GM12878 (cell line): ENCODE results near the gene FGF14. TPM values are rescaled to one million over a fixed set of nuclear protein-coding genes. Genes with fewer than 3 reads are reported as not detected.

Experiments
- ATAC-seq: fragments of 200-7000 bp; cut with Tn5 transposase; 3 replicates; pipeline ENCODE4 v1.9.1; 2020; ENCODE audit warnings: mild to moderate bottlenecking, moderate library complexity
- BruUV-seq: library from RNA; stranded (reverse); fragments of 400-500 nt; replicated peaks from 2 replicates; lab custom pipeline; 2021; lab: Mats Ljungman, UMichigan
- CTCF ChIA-PET: fragments of 300-600 bp; sonication (Branson Sonifier 250); formaldehyde crosslinking; extraction: SDS; loops from one replicate; lab custom pipeline; 2021; ENCODE audit warnings: inconsistent platforms; lab: Yijun Ruan, JAX
- POLR2A ChIA-PET: fragments of 350-600 bp; formaldehyde crosslinking; extraction: SDS; loops from one replicate; lab custom pipeline; 2021; ENCODE audit warnings: inconsistent platforms; lab: Charles Lee
- RAD21 ChIA-PET: fragments of 300-600 bp; sonication (Branson Sonifier 250); formaldehyde crosslinking; loops from one replicate; lab custom pipeline; 2023; ENCODE audit warnings: antibody characterized with exemption; ENCODE audit not compliant: unreplicated experiment; lab: Charles Lee
- SMC1A ChIA-PET: fragments of 300-600 bp; sonication (Branson Sonifier 250); formaldehyde crosslinking; loops from one replicate; lab custom pipeline; 2023; ENCODE audit not compliant: unreplicated experiment, uncharacterized antibody; lab: Charles Lee
- DNase-seq: peaks from one replicate; pipeline ENCODE4 v3.0.0-alpha.2; 2011; ENCODE audit warnings: low read depth, low spot score
- FAIRE-seq: peaks from 3 replicates; lab custom pipeline; 2011; peaks lifted over from hg19 to GRCh38; lab: Jason Lieb, UNC
- H2AFZ ChIP-seq: 2 replicates; pipeline ENCODE4 v1.6.0; 2011; ENCODE audit warnings: low read depth, low read length, control low read depth; ENCODE audit not compliant: control insufficient read depth
- H3K27ac ChIP-seq: 2 replicates; pipeline ENCODE4 v1.5.1; 2011; ENCODE audit warnings: control low read depth; ENCODE audit not compliant: control insufficient read depth, insufficient read depth
- H3K27me3 ChIP-seq, 2 experiments: replicated peaks in 1 of 2; 2 replicates each; pipeline versions ENCODE4 v1.6.0 to v1.6.1; 2011; ENCODE audit warnings: low read length in 1 of 2; ENCODE audit not compliant: control insufficient read depth in 2 of 2, insufficient read depth in 2 of 2
- H3K36me3 ChIP-seq, 2 experiments: 2 replicates each; pipeline ENCODE4 v1.5.1; 2011; ENCODE audit warnings: low read length in 1 of 2; ENCODE audit not compliant: control insufficient read depth in 2 of 2, insufficient read depth in 2 of 2
- H3K4me1 ChIP-seq: 2 replicates; pipeline ENCODE4 v1.6.1; 2011; ENCODE audit warnings: mild to moderate bottlenecking, low read length, moderate library complexity, mixed read lengths; ENCODE audit not compliant: control insufficient read depth, insufficient read depth
- H3K4me2 ChIP-seq: 2 replicates; pipeline ENCODE4 v1.6.0; 2011; ENCODE audit warnings: control low read depth; ENCODE audit not compliant: control insufficient read depth, insufficient read depth
- H3K4me3 ChIP-seq: fragments of 200-600 bp; sonication (generic); 2 replicates; pipeline ENCODE4 v1.5.1; 2016
- H3K79me2 ChIP-seq: 2 replicates; pipeline ENCODE4 v1.6.0; 2011; ENCODE audit warnings: low read length; ENCODE audit not compliant: control insufficient read depth, insufficient read depth
- H3K9ac ChIP-seq: 2 replicates; pipeline ENCODE4 v1.8.0; 2011; ENCODE audit warnings: low read length, control low read depth, mixed read lengths; ENCODE audit not compliant: control insufficient read depth, insufficient read depth
- H3K9me3 ChIP-seq: replicated peaks from 3 replicates; pipeline ENCODE4 v1.5.1; 2011; ENCODE audit warnings: mild to moderate bottlenecking, low read length; ENCODE audit not compliant: control insufficient read depth, insufficient read depth
- H4K20me1 ChIP-seq: 2 replicates; pipeline ENCODE4 v1.6.0; 2011; ENCODE audit not compliant: control insufficient read depth, insufficient read depth
- BACH1 ChIP-seq: fragments of 450-650 bp; IDR thresholded peaks from 2 replicates; pipeline ENCODE4 v1.6.1; 2017; ENCODE audit warnings: mild to moderate bottlenecking, borderline replicate concordance
- CHD2 ChIP-seq: IDR thresholded peaks from 2 replicates; pipeline ENCODE4 v1.6.1; 2011; ENCODE audit warnings: low read depth, low read length, improper control_type of control experiment, borderline replicate concordance
- DPF2 ChIP-seq: fragments of 450-650 bp; IDR thresholded peaks from 2 replicates; pipeline ENCODE4 v1.6.1; 2017; ENCODE audit warnings: mild to moderate bottlenecking
- ETV6 ChIP-seq, 2 experiments: fragments of 450-650 bp in 1 of 2; IDR thresholded peaks in 1 of 2; conservative IDR thresholded peaks in 1 of 2; 2 replicates each; pipeline ENCODE4 v1.6.1; 2014; ENCODE audit warnings: antibody characterized with exemption in 1 of 2, borderline replicate concordance in 1 of 2, low read depth in 1 of 2, mild to moderate bottlenecking in 1 of 2, moderate library complexity in 1 of 2
- NR2C1 ChIP-seq: fragments of 450-650 bp; IDR thresholded peaks from 2 replicates; pipeline ENCODE4 v1.6.1; 2017; ENCODE audit warnings: antibody characterized with exemption, mild to moderate bottlenecking, moderate library complexity
- RBBP5 ChIP-seq: fragments of 200-600 bp; sonication (generic); conservative IDR thresholded peaks from 2 replicates; pipeline ENCODE4 v1.6.1; 2016
- SREBF1 ChIP-seq: IDR thresholded peaks from 2 replicates; pipeline ENCODE4 v1.6.1; 2012; ENCODE audit warnings: mild to moderate bottlenecking, low read length
- STAT1 ChIP-seq: fragments of 450-650 bp; conservative IDR thresholded peaks from 2 replicates; pipeline ENCODE4 v1.6.1; 2014; ENCODE audit warnings: antibody characterized with exemption, mild to moderate bottlenecking
- ZNF384 ChIP-seq: IDR thresholded peaks from 2 replicates; pipeline ENCODE4 v1.6.1; 2012; ENCODE audit warnings: low read depth, mild to moderate bottlenecking, low read length, improper control_type of control experiment, borderline replicate concordance
- WGBS: methylation state at CpG from one replicate; pipeline ENCODE4 v1.1.6; 2016; ENCODE audit warnings: low lambda C conversion rate; ENCODE audit not compliant: insufficient replicate concordance, insufficient coverage; ENCODE audit errors: missing lambda C conversion rate; 5-methylcytosine and 5-hydroxymethylcytosine counted together
- in situ Hi-C: fragments of 300-500 bp; cut with MboI; formaldehyde crosslinking; loops from 9 replicates; pipeline ENCODE4 v1.14.3; 2018; ENCODE audit warnings: mixed read lengths
- intact Hi-C: fragments of 100-400 bp; cut with micrococcal nuclease; formaldehyde crosslinking; loops from one replicate; pipeline ENCODE4 v1.14.2; 2022; ENCODE audit not compliant: unreplicated experiment
- polyA plus RNA-seq, 11 experiments: library from polyadenylated mRNA; depleted of rRNA in 4 of 11; unstranded in 6 of 11; stranded (reverse) in 5 of 11; fragments of >200 nt; fragmentation: Nextera tagmentation in 4 of 11; fragmentation: Illumina TruSeq in 1 of 11; extraction: Ambion mirVana in 4 of 11; extraction: Trizol in 1 of 11; gene quantifications; 1 replicate in 1 of 11; 2 replicates in 10 of 11; pipeline versions ENCODE4 v1.2.1 to v1.2.3, GENCODE V29; 2011 to 2016; ENCODE audit warnings: inconsistent platforms in 2 of 11, missing spikeins in 2 of 11, low read depth in 1 of 11
- total RNA-seq, 4 experiments: library from RNA; depleted of rRNA in 3 of 4; stranded (reverse); fragments of >200 nt in 3 of 4; fragmentation: Illumina TruSeq in 1 of 4; extraction: Trizol in 1 of 4; gene quantifications; 2 replicates each; pipeline versions ENCODE4 v1.2.1 to v1.2.3, GENCODE V29; 2013 to 2021
- TF ChIP-seq, protein P1 (sequence below): IDR thresholded peaks from 2 replicates; pipeline ENCODE4 v1.6.1; 2012; ENCODE audit warnings: improper control_type of control experiment, low read depth, low read length; ENCODE audit not compliant: insufficient replicate concordance
- TF ChIP-seq, protein P2 (sequence below): fragments of 450-650 bp; IDR thresholded peaks from 2 replicates; pipeline ENCODE4 v1.6.1; 2017; ENCODE audit warnings: borderline replicate concordance

FGF14 gene
- total and polyA plus RNA-seq, 10 of the 15 experiments (the other 5 are each of a cell fraction or from before 2014, with no cell fraction given): under 0.01 to 0.44 (median 0.04) TPM

DNA sequence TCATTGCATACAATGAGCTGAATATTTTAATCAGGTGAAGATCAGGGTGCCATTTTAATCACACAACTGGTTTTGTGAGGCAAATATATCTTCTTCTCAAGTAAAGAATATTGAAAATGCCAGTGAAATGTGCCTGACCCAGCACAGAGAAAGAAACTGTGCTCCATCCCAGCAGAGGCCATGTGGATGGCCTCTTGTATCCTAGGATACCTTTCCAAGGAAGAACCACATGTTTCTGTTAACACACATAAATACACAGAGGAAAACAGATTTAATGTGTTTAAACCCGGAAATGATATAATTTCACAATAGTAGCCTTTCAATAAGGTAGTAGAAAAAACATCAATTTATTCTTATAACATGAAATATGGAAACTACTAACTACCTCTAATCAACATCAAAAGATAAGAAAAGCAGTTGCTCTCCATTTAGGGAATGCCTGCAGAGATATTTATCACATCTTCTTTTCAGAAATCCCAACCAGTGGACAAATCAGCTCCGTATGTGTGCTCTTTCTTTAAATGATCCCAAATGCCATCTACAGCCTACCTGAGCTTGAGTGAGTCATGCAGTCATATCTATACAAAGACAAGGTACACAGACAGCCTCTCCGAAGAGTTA is 157.1 kb downstream of the FGF14 start:
- Histone ChIP-seq H2AFZ (no peak overlapping the region), H3K4me1 (no peaks in the 10 kb centered on the region), H3K79me2 (no peaks in the 10 kb centered on the region), H3K4me2 (no peak overlapping the region), H3K4me3 (no peak overlapping the region), H3K36me3 (no peaks in the 10 kb centered on the region)
- ChIA-PET CTCF (no interaction called here), POLR2A (no interaction called here)
- ATAC-seq (no peak), FAIRE-seq (no peak), DNase-seq (no peak)
- intact Hi-C loops: no loop called here
- in situ Hi-C loops: no loop called here
- TF ChIP-seq ETV6 (conservative IDR thresholded peaks at IDR 0.05 in 1 of 2, IDR thresholded peaks at IDR 0.05 in 1 of 2; ENCODE audit: borderline replicate concordance in 1 of 2, low read depth in 1 of 2): no peak
- TF ChIP-seq, all 136 proteins: peak for 0
- no TSS peak for BruUV-seq
- H4K20me1 ChIP-seq: no peaks in the 10 kb centered on the region
- H3K27me3 ChIP-seq: no peaks in the 10 kb centered on the region
- WGBS: 9% methylated on average over 3 of the region's 3 CpGs
- H3K9me3 ChIP-seq: no peaks in the 10 kb centered on the region
- H3K27ac ChIP-seq: no peak overlapping the region
- no peak overlapping the region for H3K9ac ChIP-seq
- ChIA-PET RAD21 (no interaction called here), SMC1A (interaction anchor here (0.7 kb wide), 1 partner anchor 10 kb away, joined by 3 read pairs; no protein-coding TSS in a partner anchor)

- WGBS: 43% methylated on average over 3 of the region's 3 CpGs
- ATAC-seq: no peak
- Histone ChIP-seq H3K9ac (no peak overlapping the region), H3K36me3 (no peaks in the 10 kb centered on the region), H3K4me3 (no peak overlapping the region), H2AFZ (no peak overlapping the region), H4K20me1 (no peaks in the 10 kb centered on the region), H3K9me3 (no peaks in the 10 kb centered on the region), H3K4me1 (no peaks in the 10 kb centered on the region), H3K27ac (no peak overlapping the region), H3K4me2 (no peak overlapping the region), H3K79me2 (no peaks in the 10 kb centered on the region), H3K27me3 (no peaks in the 10 kb centered on the region; a peak in 1 of 4 replicates)
- intact Hi-C loops (no loop called here), in situ Hi-C loops (no loop called here)
- no TSS peak for BruUV-seq
- no peak for FAIRE-seq
- ChIA-PET CTCF (no interaction called here), RAD21 (no interaction called here), POLR2A (no interaction called here), SMC1A (no interaction called here)
- no peak for DNase-seq
- no peak for TF ChIP-seq RBBP5
- no peak for TF ChIP-seq CHD2
- no peak for TF ChIP-seq DPF2
- TF ChIP-seq, protein P1, sequence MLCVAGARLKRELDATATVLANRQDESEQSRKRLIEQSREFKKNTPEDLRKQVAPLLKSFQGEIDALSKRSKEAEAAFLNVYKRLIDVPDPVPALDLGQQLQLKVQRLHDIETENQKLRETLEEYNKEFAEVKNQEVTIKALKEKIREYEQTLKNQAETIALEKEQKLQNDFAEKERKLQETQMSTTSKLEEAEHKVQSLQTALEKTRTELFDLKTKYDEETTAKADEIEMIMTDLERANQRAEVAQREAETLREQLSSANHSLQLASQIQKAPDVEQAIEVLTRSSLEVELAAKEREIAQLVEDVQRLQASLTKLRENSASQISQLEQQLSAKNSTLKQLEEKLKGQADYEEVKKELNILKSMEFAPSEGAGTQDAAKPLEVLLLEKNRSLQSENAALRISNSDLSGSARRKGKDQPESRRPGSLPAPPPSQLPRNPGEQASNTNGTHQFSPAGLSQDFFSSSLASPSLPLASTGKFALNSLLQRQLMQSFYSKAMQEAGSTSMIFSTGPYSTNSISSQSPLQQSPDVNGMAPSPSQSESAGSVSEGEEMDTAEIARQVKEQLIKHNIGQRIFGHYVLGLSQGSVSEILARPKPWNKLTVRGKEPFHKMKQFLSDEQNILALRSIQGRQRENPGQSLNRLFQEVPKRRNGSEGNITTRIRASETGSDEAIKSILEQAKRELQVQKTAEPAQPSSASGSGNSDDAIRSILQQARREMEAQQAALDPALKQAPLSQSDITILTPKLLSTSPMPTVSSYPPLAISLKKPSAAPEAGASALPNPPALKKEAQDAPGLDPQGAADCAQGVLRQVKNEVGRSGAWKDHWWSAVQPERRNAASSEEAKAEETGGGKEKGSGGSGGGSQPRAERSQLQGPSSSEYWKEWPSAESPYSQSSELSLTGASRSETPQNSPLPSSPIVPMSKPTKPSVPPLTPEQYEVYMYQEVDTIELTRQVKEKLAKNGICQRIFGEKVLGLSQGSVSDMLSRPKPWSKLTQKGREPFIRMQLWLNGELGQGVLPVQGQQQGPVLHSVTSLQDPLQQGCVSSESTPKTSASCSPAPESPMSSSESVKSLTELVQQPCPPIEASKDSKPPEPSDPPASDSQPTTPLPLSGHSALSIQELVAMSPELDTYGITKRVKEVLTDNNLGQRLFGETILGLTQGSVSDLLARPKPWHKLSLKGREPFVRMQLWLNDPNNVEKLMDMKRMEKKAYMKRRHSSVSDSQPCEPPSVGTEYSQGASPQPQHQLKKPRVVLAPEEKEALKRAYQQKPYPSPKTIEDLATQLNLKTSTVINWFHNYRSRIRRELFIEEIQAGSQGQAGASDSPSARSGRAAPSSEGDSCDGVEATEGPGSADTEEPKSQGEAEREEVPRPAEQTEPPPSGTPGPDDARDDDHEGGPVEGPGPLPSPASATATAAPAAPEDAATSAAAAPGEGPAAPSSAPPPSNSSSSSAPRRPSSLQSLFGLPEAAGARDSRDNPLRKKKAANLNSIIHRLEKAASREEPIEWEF: no peak
- TF ChIP-seq STAT1: no peak
- TF ChIP-seq BACH1: no peak
- no peak for TF ChIP-seq SREBF1
- no peak for TF ChIP-seq NR2C1
- no peak for TF ChIP-seq ZNF384
- TF ChIP-seq, protein P2, sequence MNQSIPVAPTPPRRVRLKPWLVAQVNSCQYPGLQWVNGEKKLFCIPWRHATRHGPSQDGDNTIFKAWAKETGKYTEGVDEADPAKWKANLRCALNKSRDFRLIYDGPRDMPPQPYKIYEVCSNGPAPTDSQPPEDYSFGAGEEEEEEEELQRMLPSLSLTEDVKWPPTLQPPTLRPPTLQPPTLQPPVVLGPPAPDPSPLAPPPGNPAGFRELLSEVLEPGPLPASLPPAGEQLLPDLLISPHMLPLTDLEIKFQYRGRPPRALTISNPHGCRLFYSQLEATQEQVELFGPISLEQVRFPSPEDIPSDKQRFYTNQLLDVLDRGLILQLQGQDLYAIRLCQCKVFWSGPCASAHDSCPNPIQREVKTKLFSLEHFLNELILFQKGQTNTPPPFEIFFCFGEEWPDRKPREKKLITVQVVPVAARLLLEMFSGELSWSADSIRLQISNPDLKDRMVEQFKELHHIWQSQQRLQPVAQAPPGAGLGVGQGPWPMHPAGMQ: no peak
These were observed 161.7 kb downstream of the FGF14 start for GRCh38 chr13:102240110-102240509.
